Stimulated activated CD8-positive, alpha-beta memory T cell treated with anti-CD3 and anti-CD28 coated beads, Interleukin-15, amount 100 ng/mL, for 48 hours (primary cell): ENCODE measurements around the gene SYTL3.
"Not testable (repeated sequence)": the region's sequence is repeated elsewhere in the genome, so short reads cannot be mapped to it uniquely, and the experiment has no call there.

ENCODE experiments used
- DNase-seq, 2 donors: peaks; one replicate each; pipeline ENCODE4 v3.0.0-alpha.2; 2020; ENCODE audit warnings: low read depth in 2 of 2

Gene SYTL3

DNA sequence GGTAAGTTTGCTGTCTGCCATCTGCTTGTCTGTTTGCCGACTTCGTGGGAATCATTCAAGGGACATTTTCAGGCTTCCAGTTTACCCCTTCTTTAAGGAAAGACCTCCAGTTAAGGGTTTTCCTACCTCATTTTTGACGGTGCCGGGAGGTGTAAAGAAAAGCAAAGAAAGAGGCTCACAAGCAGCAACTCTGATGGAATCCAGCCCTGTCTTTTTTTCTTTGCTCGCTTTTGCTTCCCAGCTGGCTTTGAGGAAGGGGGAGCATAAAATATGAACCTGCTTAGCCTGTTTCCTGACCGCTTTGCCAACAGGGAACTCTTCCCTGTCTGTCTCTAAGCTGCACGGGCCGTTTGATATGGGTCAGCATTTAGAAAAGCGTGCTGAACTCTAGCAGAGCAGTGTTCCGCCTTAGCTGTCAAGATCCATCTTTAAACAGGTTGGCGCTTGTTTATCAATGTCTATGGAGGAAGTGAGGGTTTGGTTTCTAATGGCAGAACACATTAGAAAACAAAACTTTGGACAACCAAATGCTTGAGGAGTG is 13.8 kb downstream of the SYTL3 start:
- DNase-seq, result no peak

DNA sequence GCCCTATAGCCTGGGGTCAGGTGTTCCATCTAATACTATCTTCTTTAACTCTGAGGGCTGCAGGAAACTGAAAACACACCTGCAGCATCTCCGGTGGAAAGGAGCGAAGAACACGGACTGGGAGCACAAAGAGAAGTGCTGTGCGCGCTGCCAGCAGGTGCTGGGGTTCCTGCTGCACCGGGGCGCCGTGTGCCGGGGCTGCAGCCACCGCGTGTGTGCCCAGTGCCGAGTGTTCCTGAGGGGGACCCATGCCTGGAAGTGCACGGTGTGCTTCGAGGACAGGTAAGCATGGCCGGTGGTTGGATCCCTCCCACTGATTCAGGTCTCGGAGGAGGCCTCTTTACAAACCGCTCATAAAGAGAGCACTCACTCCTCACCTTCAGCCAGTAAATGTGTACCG is 15.5 kb downstream of the SYTL3 start:
- DNase-seq, result no peak

- DNase-seq, result no peak
Measured at GRCh38 chr6:158666628-158667359, 16.9 kb downstream of the SYTL3 start.

DNA sequence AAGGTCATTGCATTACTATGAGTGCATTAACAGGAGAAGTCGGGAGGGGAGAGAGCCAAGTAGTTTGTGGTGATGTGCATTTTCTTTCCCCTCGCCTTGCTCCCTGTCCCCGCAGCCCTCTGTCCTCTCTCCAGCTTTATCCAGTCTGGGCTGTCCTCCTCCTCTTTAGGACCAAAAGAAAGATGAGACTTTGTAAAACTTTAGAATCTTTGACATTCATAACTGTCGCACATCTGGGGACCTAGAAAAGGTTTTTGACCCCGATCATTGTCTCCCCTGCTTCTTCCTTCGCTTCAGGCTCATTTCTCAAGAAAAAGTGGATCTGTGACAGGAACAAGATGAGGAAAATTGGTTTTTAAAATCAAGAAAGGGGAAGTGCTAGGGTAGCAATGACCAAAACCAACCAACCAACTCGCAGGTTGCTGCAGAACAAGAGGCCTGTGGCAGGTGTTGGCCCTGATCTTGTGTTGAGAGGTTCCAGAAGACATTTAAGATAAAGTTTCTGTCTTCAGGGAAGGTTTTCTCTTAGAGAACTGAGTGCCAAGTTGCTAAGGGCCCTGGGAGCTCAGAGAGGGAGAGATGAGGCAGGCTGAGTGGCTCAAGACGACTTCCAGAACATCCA is 17.6 kb downstream of the SYTL3 start:
- DNase-seq, result no peak

GRCh38 chr6:158668707-158669103 is 18.9 kb downstream of the SYTL3 start:
- DNase-seq, result no peak

DNA sequence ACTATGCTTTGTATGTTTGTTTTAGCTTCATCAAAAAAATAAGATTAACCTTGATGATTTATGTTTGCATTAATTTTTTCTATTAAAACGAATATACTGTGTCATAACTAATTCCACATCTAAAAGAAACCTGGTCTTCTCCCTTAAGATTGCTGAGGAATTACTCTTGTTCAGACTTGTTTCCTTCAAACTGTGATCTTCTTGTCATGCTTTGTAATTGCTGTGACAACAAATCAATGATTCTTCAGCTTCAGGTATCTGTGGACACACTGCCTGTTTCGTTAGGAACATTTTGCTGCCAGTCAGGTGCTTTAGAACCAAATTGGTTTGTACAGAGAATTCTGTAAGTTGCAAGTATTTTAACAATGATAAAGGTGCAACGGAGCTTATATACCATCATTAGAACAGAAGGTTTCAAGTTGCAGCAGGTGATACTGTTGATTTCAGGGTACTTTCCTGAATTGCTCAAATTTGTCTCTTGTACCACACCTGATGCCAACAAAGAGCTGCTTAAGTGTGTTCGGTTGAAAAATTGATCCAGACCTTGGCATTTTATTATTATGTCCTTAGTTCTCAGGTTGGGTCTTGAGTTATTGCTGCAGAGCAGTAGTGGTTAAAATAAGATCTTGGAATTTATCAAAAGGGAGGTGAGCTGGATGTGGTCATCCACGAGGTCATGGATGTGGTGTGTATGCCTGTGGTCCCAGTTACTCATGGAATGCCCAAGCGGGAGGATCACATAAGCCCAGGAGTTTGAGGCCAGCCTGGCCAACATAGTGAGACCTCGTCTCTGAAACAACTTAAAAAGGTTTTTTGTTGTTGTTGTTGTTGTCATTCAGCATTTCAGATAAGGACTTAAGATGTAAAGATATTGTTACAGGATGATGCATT is 19.5 kb downstream of the SYTL3 start:
- DNase-seq, result no peak

DNA sequence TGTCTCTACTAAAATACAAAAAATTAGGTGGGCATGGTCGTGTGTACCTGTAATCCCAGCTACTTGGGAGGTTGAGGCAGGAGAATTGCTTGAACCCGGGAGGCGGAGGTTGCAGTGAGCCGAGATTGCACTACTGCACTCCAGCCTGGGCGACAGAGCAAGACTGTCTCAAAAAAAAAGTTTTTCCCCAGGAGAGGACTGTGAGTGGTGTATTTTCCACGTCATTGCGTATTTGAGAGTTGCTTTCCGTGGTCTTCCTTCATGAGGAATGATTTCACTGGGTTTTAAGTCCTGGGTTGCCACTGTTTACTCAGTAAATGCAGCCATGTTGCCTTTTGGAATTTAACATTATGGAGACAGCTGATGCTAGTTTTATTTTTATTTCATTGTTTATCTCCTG is 22.3 kb downstream of the SYTL3 start:
- DNase-seq, result not testable (repeated sequence)

GRCh38 chr6:158672726-158673125 is 22.9 kb downstream of the SYTL3 start:
- no peak for DNase-seq

DNA sequence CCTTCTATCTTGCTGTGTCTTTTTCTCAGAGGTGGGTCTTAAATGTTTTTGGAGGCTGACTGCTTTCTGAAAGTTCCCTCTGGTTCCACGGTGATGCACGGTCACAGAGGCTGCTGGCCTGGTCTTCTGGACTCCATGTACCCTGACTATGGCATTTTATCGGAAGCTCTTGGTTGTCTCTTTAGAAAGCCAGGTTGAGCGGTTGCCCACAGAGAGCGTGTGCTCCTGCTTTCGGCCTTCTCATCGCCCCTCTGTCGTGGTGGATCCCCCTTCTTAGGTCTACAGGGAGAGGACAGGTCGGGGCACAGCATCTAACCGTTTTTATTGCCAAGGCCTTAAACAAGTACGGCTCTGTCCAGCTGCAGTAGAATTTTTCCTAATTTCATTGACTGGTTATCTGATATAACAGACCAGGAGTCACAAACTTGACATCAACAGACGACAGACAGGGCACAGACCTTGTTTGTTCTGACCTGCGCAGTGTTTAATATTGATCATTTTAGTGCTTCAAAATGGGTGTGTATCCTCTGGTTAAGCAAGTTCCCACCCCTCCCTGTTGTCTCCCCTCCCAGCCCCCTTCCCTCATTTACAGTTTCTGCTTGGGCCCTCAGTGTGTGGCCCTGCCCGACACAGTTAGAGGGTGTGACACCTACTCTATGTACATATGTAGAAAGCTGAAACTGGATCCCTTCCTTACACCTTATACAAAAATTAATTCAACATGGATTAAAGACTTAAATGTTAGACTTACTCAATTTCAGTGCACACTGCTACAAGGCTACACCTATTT is 24.7 kb downstream of the SYTL3 start:
- no peak for DNase-seq

GRCh38 chr6:158677094-158677493 is 27.2 kb downstream of the SYTL3 start:
- DNase-seq, result not testable (repeated sequence)

DNA sequence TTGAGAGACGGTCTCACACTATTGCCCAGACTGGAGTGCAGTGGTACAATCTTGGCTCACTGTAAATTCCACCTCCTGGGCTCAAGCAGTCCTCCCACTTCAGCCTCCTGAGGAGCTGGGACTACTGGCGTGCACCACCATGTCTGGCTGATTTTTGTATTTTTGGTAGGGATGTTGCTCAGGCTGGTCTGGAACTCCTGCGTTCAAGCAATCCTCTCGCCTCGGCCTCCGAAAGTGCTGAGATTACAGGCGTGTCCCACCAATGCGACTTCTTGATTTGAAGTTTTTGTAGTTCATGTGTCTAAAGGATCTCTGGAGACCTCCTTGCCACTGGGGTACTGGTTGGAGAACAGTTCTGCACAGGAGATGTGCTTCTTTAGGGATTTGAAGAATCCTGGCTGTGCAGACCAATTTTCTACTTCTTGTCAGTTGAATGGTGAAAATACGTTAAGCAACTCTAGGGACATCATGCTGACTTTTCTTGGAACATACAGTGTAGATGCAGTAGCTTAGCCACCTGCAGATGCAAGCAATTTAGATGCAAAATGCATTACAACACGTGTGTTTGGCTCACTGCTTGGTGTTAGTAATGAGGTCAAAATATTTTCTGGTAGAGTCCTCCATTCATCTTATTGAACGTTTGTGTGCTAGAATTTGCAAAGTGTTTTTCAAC is 28.2 kb downstream of the SYTL3 start:
- DNase-seq, result no peak

- DNase-seq, result no peak
Measured at GRCh38 chr6:158680015-158680414, 30.2 kb downstream of the SYTL3 start.

DNA sequence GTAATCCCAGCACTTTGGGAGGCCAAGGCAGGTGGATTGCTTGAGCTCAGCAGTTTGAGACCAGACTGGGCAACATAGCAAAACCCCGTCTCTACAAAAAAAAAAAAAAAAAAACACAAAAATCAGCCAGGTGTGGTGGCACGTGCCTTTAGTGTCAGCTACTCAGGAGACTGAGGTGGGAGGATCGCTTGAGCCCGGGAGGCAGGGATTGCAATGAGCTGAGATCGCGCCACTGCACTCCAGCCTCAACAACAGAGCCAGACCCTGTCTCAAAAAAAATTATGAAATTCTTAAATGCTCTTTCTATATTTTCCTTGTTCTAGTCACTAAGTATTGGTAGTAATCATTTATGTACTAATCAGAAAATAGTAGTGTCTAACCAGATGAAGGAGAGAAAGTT is 30.6 kb downstream of the SYTL3 start:
- DNase-seq, result no peak

DNA sequence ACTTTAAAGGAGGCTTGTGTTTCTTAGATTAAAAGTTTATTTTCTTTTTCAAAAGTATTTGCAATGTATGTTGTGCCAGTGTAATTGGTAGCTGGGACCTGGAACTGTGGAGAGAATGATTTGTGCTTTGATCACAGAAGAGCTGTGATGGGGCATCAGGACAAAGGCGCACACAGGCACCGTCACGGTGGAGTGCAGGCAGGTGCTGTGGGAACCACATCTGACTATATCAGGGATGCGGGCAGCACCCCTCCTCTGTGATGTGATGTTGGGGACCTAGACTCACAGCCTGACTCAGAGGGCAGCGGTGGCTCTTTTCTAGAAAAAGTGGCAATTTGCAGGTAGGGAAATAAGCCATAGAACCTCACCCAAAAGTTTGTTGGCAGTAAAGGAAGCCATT is 34.5 kb downstream of the SYTL3 start:
- no peak for DNase-seq

DNA sequence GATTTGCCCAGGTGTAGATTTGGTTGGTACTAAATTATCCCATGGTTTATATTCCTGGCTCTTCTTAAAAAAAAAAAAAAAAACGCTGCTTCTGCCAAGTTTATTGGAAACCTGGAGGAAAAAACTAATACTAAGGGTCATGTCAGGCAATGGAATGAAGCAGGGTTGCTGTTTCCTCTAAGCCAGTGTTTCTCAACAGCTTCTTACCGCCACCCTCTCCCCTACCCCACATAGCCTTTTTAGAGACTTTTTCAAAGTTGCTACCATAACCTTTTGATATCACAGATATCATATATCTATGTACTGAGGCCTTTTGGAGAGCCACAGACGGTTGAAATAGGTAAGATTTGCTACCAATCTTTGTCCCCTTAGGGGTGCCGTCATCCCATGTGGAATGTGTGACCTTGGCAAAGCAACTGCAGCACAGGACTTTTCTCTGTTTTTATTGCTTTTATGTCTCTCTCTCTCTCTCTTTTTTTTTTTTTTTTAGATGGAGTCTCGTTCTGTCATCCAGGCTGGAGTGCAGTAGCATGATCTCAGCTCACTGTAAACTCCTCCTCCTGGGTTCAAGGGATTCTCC is 35.0 kb downstream of the SYTL3 start:
- no peak for DNase-seq

DNA sequence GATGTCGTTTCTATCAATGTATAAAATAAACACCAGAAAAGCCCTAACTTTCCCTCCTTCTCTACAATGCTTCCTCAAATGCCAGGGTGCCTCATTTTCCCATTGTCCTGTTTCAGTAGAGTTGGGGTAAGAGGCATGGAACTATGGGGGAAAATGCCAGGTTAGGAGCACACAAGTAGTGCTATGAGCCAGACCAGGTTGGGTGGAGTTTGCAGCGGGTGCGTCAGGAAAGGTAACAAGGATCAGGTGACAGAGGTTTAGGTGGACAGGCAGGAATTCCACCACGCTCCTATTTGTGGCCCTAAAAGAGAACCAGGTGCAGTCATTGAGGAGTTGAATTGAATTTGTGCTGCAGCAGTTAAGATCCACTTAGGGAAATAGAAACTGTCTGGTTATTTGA is 36.5 kb downstream of the SYTL3 start:
- no peak for DNase-seq

DNA sequence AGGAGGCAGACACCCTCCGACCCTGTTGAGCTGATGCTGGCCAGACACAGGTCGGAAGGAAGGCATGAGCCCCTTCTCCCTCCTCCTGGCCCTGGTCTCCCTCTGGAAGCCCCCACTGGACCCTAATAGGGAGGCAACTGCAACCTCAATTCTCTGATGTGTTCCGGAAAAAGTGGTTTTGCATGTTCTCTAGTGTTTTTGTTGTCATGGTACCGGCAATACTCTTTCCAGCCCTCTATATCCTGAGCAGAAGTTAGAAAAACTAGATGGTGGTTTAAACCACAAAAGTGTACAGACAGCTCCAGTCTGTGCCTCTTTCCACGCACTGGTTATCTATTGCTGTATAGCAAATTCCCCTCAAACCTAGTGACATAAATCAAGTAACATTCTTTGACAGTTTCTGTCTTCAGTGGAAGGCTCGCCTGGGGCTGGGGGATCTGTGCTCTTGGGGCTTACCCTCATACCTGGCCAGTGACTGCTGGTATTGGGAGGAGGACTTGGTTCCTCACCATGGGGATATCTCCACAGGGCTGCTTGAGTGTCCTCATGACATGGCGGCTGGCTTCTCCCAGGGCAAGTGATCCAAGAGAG is 37.0 kb downstream of the SYTL3 start:
- DNase-seq, result no peak

- no peak for DNase-seq
Measured at GRCh38 chr6:158687506-158687905, 37.7 kb downstream of the SYTL3 start.

GRCh38 chr6:158688860-158689259 is 39.0 kb downstream of the SYTL3 start:
- DNase-seq, result no peak

DNA sequence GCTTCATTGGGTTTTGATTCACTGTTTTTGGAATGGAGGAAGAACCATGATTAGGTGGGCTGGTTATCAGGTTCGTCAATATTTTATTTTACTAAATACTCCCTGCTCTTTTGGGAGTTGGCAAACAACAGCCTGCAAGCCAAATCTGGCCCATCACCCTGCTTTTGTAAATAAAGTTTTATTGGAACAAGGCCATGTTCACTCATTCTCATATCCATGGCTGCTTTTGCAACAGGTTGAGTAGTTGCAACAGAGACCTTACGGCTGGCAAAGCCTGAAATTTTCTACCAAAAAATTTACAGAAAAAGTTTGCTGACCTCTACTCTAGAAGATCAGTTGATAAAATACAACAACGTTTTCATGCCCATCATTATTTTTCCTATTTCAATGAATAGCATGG is 45.1 kb downstream of the SYTL3 start:
- no peak for DNase-seq
